HG03025 (cell line): Measurements from ENCODE around the gene SFSWAP.
"Not testable (repeated sequence)": the region's sequence is repeated elsewhere in the genome, so short reads cannot be mapped to it uniquely, and the experiment has no call there.

Experiments used
- ATAC-seq: cut with Tn5 transposase; IDR thresholded peaks from one replicate; pipeline ENCODE4 v1.9.1; 2021; ENCODE audit warnings: mild to moderate bottlenecking, moderate library complexity; ENCODE audit not compliant: unreplicated experiment, low FRiP score

The SFSWAP gene

DNA sequence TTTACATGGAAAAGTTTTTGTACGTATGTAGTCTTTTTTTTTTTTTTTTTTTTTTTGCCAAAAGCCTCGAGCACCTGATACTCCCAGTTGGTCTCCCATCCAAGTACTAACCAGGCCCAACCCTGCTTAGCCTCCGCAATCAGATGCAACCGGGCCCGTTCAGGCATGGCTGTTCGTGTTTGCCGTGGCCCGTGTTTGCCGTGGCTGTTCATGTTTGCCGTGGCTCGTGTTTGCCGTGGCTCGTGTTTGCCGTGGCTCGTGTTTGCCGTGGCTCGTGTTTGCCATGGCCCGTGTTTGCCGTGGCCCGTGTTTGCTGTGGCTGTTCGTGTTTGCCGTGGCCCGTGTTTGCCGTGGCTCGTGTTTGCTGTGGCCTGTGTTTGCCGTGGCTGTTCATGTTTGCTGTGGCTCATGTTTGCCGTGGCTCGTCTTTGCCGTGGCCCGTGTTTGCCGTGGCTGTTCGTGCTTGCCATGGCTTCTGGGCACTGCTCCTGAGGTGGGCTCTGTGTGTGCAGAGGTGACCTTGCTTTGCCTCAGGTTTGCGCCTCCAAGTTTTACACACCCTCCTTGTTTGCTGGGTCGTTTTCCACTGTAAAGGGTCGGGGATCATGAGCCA lies 90.5 kb downstream of the SFSWAP start:
- ATAC-seq: no peak

DNA sequence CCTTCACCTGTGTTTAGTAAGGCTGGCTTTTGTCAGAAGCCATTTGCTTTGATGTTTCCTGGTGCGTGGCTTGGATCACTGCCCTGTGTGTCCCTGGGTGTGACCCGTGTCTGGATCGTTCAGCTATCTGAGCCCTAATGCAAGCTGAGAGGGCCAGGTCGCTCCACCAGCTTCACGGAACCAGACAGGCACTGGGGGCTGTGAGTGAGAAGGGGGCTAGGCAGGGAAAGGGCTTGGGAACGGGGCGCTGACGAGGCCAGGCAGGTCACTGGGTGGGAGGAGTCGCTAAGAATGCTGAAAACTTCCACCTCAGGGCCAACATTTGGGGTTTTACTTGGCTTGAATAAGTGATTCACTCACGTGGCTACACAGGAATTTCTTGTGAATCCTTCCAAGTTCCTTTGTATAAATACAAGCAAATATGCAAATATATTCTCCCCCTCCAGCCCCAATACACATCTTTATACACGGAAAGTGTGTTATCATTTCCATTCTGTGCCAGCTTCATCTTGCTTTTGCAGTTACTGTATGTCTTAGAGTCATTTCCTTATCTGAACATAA lies 93.2 kb downstream of the SFSWAP start:
- ATAC-seq: no peak

DNA sequence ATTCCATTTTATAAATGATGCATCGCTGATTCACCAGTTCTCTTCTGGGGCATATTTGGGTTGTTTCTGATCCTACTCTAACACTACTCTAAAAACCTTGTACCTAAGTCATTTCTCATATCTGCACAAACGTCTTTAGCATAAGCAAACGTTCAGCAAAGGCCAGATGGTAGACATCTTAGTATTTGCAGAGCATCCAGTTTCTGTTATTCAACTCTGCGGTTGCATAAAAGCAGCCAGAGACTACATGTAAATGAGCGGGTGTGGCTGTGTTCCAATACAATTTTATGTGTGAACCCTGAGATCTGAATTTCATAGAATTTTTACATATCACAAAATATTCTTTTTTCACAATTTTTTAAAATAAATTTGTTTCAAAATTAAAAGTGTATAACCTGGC lies 94.5 kb downstream of the SFSWAP start:
- no peak for ATAC-seq

DNA sequence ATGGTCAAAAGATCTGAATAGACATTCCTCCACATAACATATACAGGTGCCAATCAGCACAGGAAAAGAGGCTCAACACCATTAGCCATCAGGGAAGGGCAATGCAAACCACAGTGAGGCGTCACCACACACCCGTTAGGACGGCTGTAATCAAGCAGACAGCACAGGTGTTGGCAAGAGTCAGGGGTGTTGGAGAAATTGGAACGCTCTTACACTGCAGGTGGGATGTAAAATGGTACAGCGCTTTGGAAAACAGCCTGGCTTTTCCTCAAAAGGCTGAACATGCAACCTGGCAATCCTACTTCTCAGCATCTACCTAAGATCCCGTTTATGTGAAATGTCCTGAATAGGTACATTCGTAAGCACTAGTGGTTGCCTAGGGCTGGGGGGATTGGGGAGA lies 95.8 kb downstream of the SFSWAP start:
- no peak for ATAC-seq

DNA sequence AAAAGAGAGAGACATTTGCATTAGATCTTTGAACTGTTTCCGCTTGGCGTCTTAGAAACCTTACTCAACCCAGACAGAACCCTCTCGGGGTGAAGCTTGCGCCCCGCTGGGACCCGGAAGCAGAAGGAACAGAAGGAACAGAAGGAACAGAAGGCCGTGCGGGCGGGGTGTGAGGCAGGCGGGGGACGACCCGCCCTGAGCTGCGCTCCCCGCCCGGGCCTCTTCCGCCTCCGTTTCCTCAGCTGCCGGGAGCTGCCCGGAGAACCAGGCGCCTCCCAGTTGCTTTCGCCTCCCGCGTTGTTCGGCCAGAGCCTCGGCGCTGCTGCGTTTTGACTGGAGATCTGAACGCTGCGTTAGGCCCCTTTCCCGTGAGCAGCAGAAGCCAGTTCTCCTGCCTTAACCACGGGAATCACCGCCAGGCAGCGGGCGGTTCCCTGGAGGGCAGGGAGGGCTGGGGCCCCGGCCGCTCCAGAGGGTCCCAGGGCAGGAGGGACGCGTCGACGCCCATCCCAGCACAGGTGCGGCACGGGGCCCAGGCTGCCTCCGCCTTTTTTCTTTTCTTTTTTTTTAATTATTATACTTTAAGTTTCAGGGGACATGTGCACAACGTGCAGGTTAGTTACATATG lies 98.0 kb downstream of the SFSWAP start:
- no peak for ATAC-seq

DNA sequence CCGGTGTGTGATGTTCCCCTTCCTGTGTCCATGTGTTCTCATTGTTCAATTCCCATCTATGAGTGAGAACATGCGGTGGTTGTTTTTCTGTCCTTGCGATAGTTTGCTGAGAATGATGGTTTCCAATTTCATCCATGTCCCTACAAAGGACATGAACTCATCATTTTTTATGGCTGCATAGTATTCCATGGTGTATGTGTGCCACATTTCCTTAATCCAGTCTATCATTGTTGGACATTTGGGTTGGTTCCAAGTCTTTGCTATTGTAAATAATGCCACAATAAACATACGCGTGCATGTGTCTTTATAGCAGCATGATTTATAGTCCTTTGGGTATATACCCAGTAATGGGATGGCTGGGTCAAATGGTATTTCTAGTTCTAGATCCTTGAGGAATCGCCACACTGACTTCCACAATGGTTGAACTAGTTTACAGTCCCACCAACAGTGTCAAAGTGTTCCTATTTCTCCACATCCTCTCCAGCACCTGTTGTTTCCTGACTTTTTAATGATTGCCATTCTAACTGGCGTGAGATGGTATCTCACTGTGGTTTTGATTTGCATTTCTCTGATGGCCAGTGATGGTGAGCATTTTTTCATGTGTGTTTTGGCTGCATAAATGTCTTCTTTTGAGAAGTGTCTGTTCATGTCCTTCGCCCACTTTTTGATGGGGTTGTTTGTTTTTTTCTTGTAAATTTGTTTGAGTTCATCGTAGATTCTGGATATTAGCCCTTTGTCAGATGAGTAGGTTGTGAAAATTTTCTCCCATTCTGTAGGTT lies 98.8 kb downstream of the SFSWAP start:
- not testable (repeated sequence) for ATAC-seq

DNA sequence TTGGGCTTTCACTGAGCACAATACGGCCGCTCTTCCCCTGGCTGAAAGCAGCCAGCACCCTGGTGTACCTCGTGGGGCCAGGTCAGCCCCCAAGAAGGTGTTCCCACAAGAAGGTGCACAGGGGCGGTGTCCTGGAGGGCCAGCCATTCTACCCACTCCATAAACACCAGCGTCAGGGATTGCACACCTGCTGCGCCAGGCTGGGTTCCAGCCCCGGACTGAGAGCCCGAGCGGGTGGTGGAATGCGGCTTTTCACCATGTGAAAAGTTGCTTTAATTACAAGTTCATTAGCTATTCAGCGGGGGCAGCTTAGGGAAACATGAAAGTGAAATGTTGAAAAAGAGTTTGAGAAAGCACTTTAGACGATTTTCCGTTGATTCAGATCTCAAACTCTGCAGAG lies 99.8 kb downstream of the SFSWAP start:
- ATAC-seq: no peak

DNA sequence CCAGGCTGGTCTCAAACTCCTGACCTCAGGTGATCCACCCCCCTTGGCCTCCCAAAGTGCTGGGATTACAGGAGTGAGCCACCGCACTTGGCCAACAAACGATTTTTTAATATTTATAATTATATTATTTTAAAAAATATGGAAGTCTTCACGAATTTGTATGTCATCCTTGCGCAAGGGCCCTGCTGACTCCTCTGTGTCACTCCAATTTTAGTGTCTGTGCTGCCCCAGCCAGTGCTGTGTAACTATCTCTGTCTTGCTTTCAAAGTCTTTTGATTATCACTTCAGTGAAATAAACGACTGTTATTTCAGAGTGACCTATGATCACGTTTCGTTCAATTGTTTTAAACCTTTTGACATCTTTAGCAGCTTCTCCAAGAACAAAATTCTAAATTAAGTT lies 104.2 kb downstream of the SFSWAP start:
- ATAC-seq: no peak

DNA sequence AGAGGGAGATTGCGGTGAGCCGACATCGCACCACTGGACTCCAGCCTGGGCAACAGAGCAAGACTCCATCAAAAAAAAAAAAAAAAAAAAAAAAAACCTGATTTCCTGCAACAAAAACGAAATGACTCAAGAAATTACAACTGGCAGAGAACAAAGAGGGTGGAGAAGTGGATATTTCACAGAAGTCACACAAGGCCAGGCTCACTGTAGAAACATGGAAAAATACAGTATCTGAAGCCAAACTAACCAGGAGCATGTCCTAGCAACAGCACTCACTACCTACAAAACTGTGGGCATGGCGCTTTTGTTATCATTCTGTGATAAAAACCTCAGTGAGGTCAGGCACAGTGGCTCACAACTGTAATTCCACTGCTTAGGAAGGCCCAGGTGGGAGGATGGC lies 105.6 kb downstream of the SFSWAP start:
- no peak for ATAC-seq

DNA sequence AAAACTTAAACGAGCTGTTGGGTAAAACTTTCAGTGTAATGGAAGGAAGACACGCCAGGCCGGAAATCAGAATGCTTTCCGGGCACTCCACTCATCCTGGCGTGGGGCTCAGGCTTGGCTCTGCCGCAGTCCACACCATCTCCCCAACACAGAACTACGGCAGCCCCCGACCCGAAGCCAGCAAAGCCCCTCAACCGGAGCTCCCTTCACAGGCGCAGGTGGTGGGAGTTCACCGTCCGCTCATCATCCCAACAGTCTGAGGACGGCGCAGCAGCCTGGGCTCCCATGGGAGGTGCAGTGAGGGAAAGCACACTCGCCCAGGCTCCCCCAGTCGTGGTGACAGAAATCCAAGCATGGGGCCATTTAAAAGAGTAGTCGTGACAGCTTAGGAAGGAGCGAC lies 106.4 kb downstream of the SFSWAP start:
- ATAC-seq: no peak

DNA sequence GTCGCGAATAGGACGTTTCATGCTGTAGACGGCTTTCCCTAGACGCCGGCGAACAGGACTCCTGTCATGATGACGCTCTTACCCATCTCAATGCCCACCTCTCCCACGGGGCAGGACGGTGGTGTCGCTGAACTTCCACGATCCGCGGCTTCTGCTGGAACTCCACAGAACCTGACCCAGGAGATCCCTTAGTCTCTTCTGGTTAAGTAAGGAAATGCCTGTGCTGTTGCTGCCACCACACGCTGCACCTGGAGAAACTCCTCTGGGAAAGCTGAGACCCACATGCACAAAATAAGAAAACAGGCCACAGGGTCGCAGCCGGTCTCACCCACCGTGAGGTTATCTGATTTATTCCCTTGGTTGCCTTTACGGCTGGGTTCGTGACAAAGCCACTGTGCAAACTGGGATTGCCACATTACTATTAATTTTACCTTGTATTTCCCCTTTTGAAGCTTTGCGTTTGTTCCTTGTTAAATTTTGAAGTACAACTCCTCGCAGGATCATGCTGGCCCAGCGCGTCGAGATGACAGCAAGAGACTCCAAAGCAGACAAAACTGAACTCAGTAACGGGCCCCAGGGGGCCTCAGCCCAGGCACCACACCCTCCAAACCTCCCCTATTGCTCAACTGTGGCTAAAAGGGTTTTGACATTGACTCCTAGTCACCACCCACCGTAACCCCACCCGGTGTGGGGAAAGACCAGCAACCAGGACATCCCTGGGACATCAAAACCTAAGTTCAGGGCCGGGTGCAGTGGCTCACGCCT lies 108.1 kb downstream of the SFSWAP start:
- ATAC-seq: no peak

DNA sequence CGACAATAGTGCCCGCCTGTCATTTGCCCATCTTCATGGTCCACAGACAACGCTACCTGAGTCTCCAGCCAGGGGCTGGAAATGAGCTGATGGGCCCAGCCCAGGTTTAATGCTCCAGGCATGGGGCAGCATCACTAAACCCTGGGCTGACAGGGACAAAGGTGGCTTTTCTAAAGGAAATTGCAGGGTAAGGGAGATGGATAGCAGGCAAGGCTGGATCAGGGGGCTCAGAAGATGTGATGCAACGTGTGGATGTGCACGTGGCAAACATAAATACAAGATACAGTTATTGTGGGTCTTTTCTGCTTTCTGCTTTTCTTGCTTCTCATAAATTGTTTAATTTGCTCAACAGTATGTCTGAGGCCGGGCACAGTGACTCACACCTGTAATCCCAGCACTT lies 113.6 kb downstream of the SFSWAP start:
- ATAC-seq: no peak

DNA sequence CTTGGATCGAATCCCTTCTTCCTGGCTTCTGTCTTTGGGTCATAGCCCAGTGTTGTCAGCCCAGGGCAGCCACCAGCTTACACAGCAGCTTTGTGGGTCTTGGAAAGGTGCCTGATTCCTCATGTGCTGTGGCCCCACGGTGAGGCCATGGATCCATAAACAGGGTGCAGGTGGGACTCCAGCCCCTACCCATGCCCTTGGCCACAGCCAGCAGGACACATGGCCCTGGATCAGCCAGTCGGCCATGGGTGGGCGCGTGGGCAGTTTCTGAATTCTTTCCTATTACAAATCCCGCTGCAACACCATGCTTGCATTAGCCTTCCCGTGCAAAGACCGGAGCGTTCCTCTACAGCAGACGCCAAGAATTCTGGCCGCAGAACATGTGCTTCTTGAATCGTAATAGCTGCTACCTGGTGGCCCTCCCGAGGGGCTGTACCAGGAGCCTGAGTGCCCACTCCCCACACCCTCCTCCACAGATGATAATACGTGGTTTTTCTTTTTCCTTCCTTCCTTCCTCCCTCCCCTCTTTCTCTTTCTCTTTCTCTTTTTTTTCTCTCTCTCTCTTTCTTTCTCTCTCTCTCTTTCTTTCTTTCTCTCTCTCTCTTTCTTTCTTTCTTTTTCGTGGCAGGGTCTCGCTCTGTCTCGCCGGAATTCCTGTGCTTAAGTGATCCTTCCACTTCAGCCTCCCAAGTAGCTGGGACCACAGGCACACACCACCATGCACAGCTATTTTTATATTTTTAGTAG lies 114.4 kb downstream of the SFSWAP start:
- ATAC-seq: no peak

DNA sequence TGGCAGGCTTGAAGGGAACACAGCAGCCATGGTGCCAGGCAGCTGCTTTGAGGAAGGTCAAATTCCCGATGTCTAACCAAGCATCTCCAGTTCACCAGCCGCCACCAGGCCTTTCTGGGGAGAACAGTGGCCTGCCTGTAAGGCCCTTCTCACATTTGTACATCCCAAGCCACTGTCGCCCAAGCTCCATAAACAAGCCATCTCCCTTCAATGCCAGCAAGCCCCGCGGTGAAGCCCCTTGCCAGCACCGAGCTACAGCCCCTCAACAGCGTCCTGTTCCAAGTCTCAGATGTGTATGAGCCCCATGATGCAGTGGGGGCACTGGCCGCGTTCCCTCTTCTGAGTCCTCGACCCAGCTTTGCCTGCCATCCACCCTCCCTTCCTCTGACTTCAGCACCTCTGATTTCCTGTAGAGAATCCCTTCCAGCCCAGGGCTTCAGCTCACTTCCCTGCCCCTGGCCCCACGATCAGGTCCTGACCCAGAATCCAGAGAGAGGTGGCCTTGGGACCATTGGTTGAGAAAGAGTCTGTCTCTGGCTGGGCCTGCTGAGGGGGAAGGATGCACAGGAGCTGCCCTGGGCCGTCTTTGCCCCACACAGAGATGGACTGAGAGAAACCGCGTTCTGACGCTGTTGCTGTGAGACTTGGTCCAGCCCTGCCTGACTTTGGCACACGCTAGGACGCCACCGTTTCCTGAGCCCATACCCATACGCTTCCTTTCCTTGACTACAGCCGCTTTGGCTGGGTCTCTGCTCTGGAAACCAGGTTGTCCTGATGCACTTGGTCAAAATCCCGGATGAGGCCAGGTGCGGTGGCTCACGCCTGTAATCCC lies 115.4 kb downstream of the SFSWAP start:
- no peak for ATAC-seq

DNA sequence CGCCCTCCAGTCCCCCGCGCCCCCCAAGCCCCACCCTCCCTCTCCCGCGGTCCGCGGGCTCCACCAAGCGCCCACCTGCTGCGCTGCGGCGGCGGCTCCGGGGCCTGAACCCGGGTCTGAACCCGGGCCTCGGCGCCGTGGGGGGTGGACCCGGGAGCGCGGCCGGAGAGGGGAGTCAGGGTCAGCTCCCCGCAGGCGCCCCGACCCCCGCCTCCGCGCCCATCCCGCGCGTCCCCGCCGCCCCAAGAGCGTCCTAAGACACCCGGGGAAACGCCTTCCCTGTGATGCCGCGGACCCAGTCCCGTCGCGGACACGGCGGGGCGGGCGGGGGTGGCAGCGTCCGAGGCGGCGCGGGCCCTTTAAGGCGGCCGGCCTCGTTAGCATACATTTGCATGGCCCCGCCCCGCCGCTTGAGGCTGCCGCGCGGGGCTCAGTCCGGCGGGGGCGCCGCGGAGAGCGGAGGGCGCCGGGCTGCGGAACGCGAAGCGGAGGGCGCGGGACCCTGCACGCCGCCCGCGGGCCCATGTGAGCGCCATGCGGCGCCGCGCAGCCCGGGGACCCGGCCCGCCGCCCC lies 117.2 kb downstream of the SFSWAP start, which contains the start of gene MMP17:
TSS of gene MMP17 (plus strand) at position 433 of the 574 bp plus-strand sequence. CDS start at position 535, 102 bp downstream.
- no peak for ATAC-seq

DNA sequence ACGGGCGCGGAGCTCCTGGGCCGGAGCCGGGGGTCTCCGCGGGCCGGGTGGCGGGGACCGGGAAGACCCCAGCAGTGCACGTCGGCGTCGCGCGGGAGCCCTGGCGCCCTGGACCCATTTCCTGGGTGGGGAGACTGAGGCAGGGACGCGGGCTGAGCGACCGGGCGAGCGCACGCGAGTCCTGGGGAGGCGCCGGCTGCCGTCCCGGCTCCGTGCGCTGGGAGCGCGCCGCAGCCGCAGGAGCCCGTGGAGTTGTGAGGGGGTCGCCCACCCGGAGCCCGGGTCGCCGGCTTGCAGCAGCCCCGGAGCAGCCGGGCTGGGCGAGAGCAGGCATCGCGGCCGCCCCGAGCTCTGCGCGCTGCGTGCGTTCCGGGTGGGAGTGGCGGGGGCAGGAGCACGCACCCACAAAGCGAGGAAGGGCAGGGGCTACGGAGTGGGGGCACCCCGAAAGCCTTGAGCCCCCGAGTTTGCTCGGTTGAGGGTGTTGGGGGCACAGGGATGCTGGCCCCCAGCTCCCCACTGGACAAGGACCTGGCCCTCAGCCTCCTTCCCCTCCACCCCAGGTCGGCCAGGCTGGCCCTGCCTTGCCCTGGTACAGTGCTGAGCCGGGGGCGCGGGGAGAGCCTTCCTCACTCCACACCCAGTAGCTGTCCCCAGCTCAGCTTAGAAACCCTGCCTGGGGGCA lies 117.9 kb downstream of the SFSWAP start:
- ATAC-seq: no peak

DNA sequence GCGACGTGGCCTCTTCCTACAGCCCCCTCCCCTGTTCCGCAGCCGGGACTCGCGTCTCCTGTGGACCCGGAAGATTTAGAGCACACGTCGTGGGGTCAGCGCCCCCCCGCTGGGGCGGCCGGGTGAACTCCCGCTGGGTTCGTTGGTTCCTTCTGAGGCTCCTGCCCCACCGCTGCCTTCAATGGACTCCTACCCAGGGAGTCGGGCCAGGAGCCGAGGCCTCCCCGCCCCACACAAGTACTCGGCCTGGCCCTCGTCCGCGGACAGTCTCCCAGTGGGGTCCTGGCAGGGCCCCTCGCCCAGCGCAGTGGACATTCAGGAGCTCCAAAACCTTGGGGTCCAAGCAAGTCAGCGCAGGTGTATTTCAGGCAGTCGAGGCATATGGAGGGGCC lies 118.5 kb downstream of the SFSWAP start:
- ATAC-seq: no peak

DNA sequence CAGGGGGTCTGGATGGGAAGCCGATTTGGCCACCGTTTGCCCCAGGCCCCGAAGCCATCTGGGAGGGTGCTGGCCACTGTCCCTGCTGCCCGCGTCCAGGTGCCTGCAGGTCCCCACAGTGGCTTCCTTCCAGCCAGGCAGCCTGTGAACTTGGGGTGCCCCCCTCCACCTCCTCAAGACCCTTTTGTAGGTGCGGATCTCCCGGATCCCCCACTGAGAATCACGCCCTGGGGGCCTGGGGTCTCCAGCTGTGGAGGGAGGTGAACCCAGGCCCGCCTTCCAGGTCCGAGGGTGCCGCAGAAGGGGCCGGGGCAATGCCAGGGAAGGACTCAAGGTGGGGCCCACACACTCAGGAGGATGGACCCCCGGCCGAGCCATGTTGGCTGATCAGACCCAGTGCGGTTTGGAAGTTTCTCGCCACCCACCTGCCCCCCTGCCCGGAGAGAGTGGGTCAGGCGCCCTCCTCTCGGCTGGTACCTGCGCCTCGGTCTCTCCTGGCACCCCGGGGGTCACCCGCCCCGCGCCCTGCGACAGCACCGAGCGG lies 119.0 kb downstream of the SFSWAP start:
- ATAC-seq: no peak
